ENCODE data around the gene PCDHA4.
"Not testable (repeated sequence)": the region's sequence is repeated elsewhere in the genome, so short reads cannot be mapped to it uniquely, and the experiment has no call there.

PCDHA4 gene

GRCh38 chr5:140791089-140791488, 15.8 kb upstream of the PCDHA4 start:
- no peak for TF ChIP-seq CTCF (IDR thresholded peaks at IDR 0.05; ENCODE audit: extremely low read depth, missing control alignments)

GRCh38 chr5:140794595-140795258, 12.1 kb upstream of the PCDHA4 start, which contains the start of gene PCDHA2:
Gene PCDHA2, plus strand, starts transcription at chr5:140794852.
- no peak for DNase-seq (ENCODE audit: low spot score)
- no peak for TF ChIP-seq CTCF (IDR thresholded peaks at IDR 0.05; ENCODE audit: extremely low read depth, missing control alignments)

More at GRCh38 chr5:140791089-140791488, 15.8 kb upstream of the PCDHA4 start:
- DNase-seq (ENCODE audit: low spot score) = no peak

- no peak for DNase-seq (ENCODE audit: low spot score)
- TF ChIP-seq CTCF (IDR thresholded peaks at IDR 0.05; ENCODE audit: extremely low read depth, missing control alignments) = no peak
Observed at GRCh38 chr5:140795259-140795641, 11.6 kb upstream of the PCDHA4 start.

GRCh38 chr5:140796072-140796717, 10.7 kb upstream of the PCDHA4 start:
- DNase-seq (ENCODE audit: low spot score) = not testable (repeated sequence)

- DNase-seq (ENCODE audit: low spot score) = no peak
- TF ChIP-seq CTCF (IDR thresholded peaks at IDR 0.05; ENCODE audit: extremely low read depth, missing control alignments) = no peak
Observed at GRCh38 chr5:140796718-140797095, 10.2 kb upstream of the PCDHA4 start.

GRCh38 chr5:140800816-140801493, 5.9 kb upstream of the PCDHA4 start, which contains the start of gene PCDHA3:
Gene PCDHA3, plus strand, starts transcription at chr5:140801057.
- TF ChIP-seq CTCF (IDR thresholded peaks at IDR 0.05; ENCODE audit: extremely low read depth, missing control alignments) = no peak
- DNase-seq (ENCODE audit: low spot score) = no peak

GRCh38 chr5:140801494-140801841, 5.4 kb upstream of the PCDHA4 start:
- no peak for TF ChIP-seq CTCF (IDR thresholded peaks at IDR 0.05; ENCODE audit: extremely low read depth, missing control alignments)
- DNase-seq (ENCODE audit: low spot score) = no peak

GRCh38 chr5:140802381-140802780, 4.5 kb upstream of the PCDHA4 start:
- not testable (repeated sequence) for DNase-seq (ENCODE audit: low spot score)
